DND-41 (cell line): ENCODE results near the gene EDIL3.
A peak's percentile ranks its signal among the peaks of the same experiment; 100 is the strongest.

Experiments
- ATAC-seq: fragments of 200-7000 bp; cut with Tn5 transposase; 3 replicates; pipeline ENCODE4 v1.9.1; 2021; ENCODE audit warnings: low read depth; ENCODE audit not compliant: insufficient read depth
- DNase-seq: peaks from one replicate; pipeline ENCODE4 v3.0.0-alpha.2; 2020
- H2AFZ ChIP-seq: 2 replicates; pipeline ENCODE4 v1.6.0; 2012; ENCODE audit warnings: low read depth, low read length
- H3K27ac ChIP-seq: 2 replicates; pipeline ENCODE4 v1.5.1; 2012; ENCODE audit warnings: low read length, inconsistent platforms
- H3K27me3 ChIP-seq: fragments of 200-600 bp; sonication (generic); 2 replicates; pipeline ENCODE4 v1.6.0; 2012; ENCODE audit warnings: low read length, mild to moderate bottlenecking, inconsistent platforms; ENCODE audit not compliant: insufficient read depth, poor library complexity
- H3K36me3 ChIP-seq: 2 replicates; pipeline ENCODE4 v1.5.1; 2012; ENCODE audit warnings: low read length, inconsistent platforms; ENCODE audit not compliant: insufficient read depth
- H3K4me1 ChIP-seq: 2 replicates; pipeline ENCODE4 v1.5.1; 2012; ENCODE audit warnings: mild to moderate bottlenecking, low read length; ENCODE audit not compliant: insufficient read depth
- H3K4me2 ChIP-seq: 2 replicates; pipeline ENCODE4 v1.6.0; 2012; ENCODE audit warnings: mild to moderate bottlenecking, moderate library complexity, low read length, inconsistent platforms; ENCODE audit not compliant: insufficient read depth
- H3K4me3 ChIP-seq, 2 experiments: fragments of 200-600 bp in 1 of 2; shearing (Covaris generic) in 1 of 2; 2 replicates each; pipeline ENCODE4 v1.5.1; 2012 to 2016; ENCODE audit warnings: inconsistent platforms in 2 of 2, low read length in 2 of 2, mild to moderate bottlenecking in 2 of 2, low read depth in 1 of 2, moderate library complexity in 1 of 2
- H3K79me2 ChIP-seq: 2 replicates; pipeline ENCODE4 v1.6.0; 2012; ENCODE audit warnings: low read length, inconsistent platforms; ENCODE audit not compliant: insufficient read depth
- H3K9ac ChIP-seq: 2 replicates; pipeline ENCODE4 v1.6.0; 2012; ENCODE audit warnings: low read depth, mild to moderate bottlenecking, inconsistent platforms, low read length, moderate library complexity
- H3K9me3 ChIP-seq: 2 replicates; pipeline ENCODE4 v1.5.1; 2012; ENCODE audit warnings: low read length, moderate library complexity, mild to moderate bottlenecking, inconsistent platforms; ENCODE audit not compliant: insufficient read depth, severe bottlenecking
- H4K20me1 ChIP-seq: 2 replicates; pipeline ENCODE4 v1.6.0; 2012; ENCODE audit warnings: low read length; ENCODE audit not compliant: insufficient read depth
- EZH2 ChIP-seq: IDR thresholded peaks from 3 replicates; pipeline ENCODE4 v1.6.1; 2012; ENCODE audit warnings: borderline replicate concordance, low read depth, mild to moderate bottlenecking, moderate library complexity, low read length, inconsistent platforms; ENCODE audit not compliant: severe bottlenecking
- TF ChIP-seq, protein P1 (sequence below): IDR thresholded peaks from 2 replicates; pipeline ENCODE4 v1.5.1; 2012; ENCODE audit warnings: borderline replicate concordance, low read length, moderate library complexity, mild to moderate bottlenecking; ENCODE audit not compliant: poor library complexity, severe bottlenecking; ENCODE audit errors: extremely low read depth

The EDIL3 gene

DNA sequence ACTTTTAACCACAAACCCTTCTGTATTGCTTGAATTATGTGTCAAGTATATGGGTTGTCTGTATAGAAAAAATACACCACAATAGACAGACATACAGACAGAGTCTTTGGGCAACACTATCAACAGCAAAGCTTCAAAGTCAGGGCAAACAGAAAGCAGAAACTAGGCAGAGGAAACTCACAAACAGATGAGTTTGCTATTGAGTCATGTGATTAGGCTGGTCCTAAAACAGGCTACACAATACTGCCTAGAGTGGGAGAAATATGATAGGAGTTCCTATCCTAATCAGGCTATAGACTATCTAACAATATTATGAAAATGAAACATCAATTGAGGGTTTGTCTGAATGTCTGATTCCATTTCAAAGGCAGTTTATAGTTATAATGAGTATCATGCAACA is 156.4 kb downstream of the EDIL3 start:
- Histone ChIP-seq H3K4me1 (no peaks in the 10 kb centered on the region), H4K20me1 (no peaks in the 10 kb centered on the region), H3K4me2 (no peak overlapping the region), H3K9me3 (no peaks in the 10 kb centered on the region), H3K4me3 (no peak overlapping the region), H2AFZ (no peak overlapping the region), H3K79me2 (no peaks in the 10 kb centered on the region), H3K27ac (no peak overlapping the region), H3K36me3 (no peaks in the 10 kb centered on the region), H3K9ac (no peak overlapping the region), H3K27me3 (no peaks in the 10 kb centered on the region)
- TF ChIP-seq, protein P1, sequence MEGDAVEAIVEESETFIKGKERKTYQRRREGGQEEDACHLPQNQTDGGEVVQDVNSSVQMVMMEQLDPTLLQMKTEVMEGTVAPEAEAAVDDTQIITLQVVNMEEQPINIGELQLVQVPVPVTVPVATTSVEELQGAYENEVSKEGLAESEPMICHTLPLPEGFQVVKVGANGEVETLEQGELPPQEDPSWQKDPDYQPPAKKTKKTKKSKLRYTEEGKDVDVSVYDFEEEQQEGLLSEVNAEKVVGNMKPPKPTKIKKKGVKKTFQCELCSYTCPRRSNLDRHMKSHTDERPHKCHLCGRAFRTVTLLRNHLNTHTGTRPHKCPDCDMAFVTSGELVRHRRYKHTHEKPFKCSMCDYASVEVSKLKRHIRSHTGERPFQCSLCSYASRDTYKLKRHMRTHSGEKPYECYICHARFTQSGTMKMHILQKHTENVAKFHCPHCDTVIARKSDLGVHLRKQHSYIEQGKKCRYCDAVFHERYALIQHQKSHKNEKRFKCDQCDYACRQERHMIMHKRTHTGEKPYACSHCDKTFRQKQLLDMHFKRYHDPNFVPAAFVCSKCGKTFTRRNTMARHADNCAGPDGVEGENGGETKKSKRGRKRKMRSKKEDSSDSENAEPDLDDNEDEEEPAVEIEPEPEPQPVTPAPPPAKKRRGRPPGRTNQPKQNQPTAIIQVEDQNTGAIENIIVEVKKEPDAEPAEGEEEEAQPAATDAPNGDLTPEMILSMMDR, result no peak
- TF ChIP-seq EZH2, result no peak
- no peak for DNase-seq
- ATAC-seq, result peak; percentile 49; the same call in 2 of the 3 replicates

DNA sequence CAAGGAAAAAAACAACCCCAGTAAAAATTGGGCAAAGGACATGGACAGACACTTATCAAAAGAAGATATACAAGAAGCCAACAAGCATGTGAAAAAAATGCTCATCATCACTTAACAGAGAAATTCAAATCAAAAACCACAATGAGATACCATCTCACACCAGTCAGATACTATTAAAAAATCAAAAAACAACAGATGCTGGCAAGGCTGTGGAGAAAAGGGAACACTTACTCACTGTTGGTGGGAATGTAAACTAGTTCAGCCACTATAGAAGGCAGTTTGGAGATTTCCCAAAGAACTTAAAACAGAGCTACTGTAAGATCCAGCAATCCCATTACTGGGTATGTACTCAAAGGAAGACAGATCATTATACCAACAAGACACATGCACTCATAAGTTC is 157.4 kb downstream of the EDIL3 start:
- Histone ChIP-seq H3K27ac (no peak overlapping the region), H3K9me3 (no peaks in the 10 kb centered on the region), H3K9ac (no peak overlapping the region), H3K4me1 (no peaks in the 10 kb centered on the region), H4K20me1 (no peaks in the 10 kb centered on the region), H2AFZ (no peak overlapping the region), H3K4me2 (no peak overlapping the region), H3K27me3 (no peaks in the 10 kb centered on the region), H3K4me3 (no peak overlapping the region), H3K79me2 (no peaks in the 10 kb centered on the region), H3K36me3 (no peaks in the 10 kb centered on the region)
- TF ChIP-seq, protein P1, result no peak
- no peak for TF ChIP-seq EZH2
- ATAC-seq (no peak), DNase-seq (no peak)

GRCh38 chr5:84218546-84218945 is 166.1 kb downstream of the EDIL3 start:
- H3K36me3 ChIP-seq, result no peaks in the 10 kb centered on the region
- no peak for DNase-seq

More at GRCh38 chr5:84218546-84218945, 166.1 kb downstream of the EDIL3 start:
- TF ChIP-seq, protein P1, result no peak
- no peak for TF ChIP-seq EZH2
- no peak overlapping the region for H3K4me3 ChIP-seq
- no peak for ATAC-seq
- H3K9me3 ChIP-seq, result no peaks in the 10 kb centered on the region
- H3K4me1 ChIP-seq, result no peaks in the 10 kb centered on the region
- no peaks in the 10 kb centered on the region for H4K20me1 ChIP-seq
- H3K27me3 ChIP-seq, result no peaks in the 10 kb centered on the region
- H3K9ac ChIP-seq, result no peak overlapping the region
- H2AFZ ChIP-seq, result no peak overlapping the region
- H3K79me2 ChIP-seq, result no peaks in the 10 kb centered on the region
- no peak overlapping the region for H3K4me2 ChIP-seq
- no peak overlapping the region for H3K27ac ChIP-seq
